PC-3 (cell line): ENCODE measurements around the gene MRPL2. TPM values are rescaled to one million over a fixed set of nuclear protein-coding genes. Genes with fewer than 3 reads are reported as not detected.

Experiments
- ATAC-seq: fragments of 200-7000 bp; cut with Tn5 transposase; 2 replicates; pipeline ENCODE4 v1.9.1; 2020; ENCODE audit warnings: mild to moderate bottlenecking, moderate library complexity
- BruUV-seq: library from RNA; stranded (reverse); fragments of 400-500 nt; replicated peaks from 2 replicates; lab custom pipeline; 2021; lab: Mats Ljungman, UMichigan
- CTCF ChIA-PET: fragments of 300-600 bp; sonication (Branson Sonifier 250); formaldehyde crosslinking; loops from one replicate; lab custom pipeline; 2022; ENCODE audit warnings: antibody characterized with exemption; lab: Charles Lee
- POLR2A ChIA-PET: fragments of 300-600 bp; sonication (Branson Sonifier 250); formaldehyde crosslinking; loops from one replicate; lab custom pipeline; 2022; ENCODE audit warnings: antibody characterized with exemption; ENCODE audit not compliant: unreplicated experiment; lab: Charles Lee
- DNase-seq: peaks from one replicate; pipeline ENCODE4 v3.0.0-alpha.2; 2015
- H2AFZ ChIP-seq: fragments of 300-600 bp; sonication (generic); 2 replicates; pipeline ENCODE4 v1.6.0; 2016; ENCODE audit warnings: antibody characterized with exemption, low read length
- H3F3A ChIP-seq: fragments of 300-600 bp; sonication (generic); one replicate; pipeline ENCODE4 v1.6.0; 2017; ENCODE audit warnings: antibody characterized with exemption, low read length, control low read depth, mild to moderate bottlenecking; ENCODE audit not compliant: unreplicated experiment
- H3K27ac ChIP-seq: fragments of 300-600 bp; sonication (generic); 2 replicates; pipeline ENCODE4 v1.5.1; 2016; ENCODE audit warnings: mild to moderate bottlenecking, low read length
- H3K27me3 ChIP-seq: fragments of 300-600 bp; sonication (generic); 2 replicates; pipeline ENCODE4 v1.6.1; 2016; ENCODE audit warnings: low read length, mixed read lengths
- H3K36me3 ChIP-seq: fragments of 300-600 bp; sonication (generic); 2 replicates; pipeline ENCODE4 v1.6.1; 2016; ENCODE audit warnings: low read depth, mixed run types, low read length, mixed read lengths
- H3K4me1 ChIP-seq: fragments of 300-600 bp; sonication (generic); 2 replicates; pipeline ENCODE4 v1.5.1; 2016; ENCODE audit warnings: low read length; ENCODE audit not compliant: insufficient read depth
- H3K4me2 ChIP-seq: fragments of 300-600 bp; sonication (generic); 2 replicates; pipeline ENCODE4 v1.6.0; 2016; ENCODE audit warnings: low read length
- H3K4me3 ChIP-seq: fragments of 300-600 bp; sonication (generic); 2 replicates; pipeline ENCODE4 v1.5.1; 2016; ENCODE audit warnings: mild to moderate bottlenecking, low read length, mixed read lengths
- H3K79me2 ChIP-seq: fragments of 300-600 bp; sonication (generic); 2 replicates; pipeline ENCODE4 v1.6.1; 2017; ENCODE audit warnings: low read length, mixed read lengths
- H3K9ac ChIP-seq: fragments of 300-600 bp; sonication (generic); 2 replicates; pipeline ENCODE4 v1.6.0; 2016; ENCODE audit warnings: mild to moderate bottlenecking, low read length
- H3K9me2 ChIP-seq: fragments of 300-600 bp; sonication (generic); replicated peaks from 2 replicates; pipeline ENCODE4 v1.6.1; 2016; ENCODE audit warnings: mixed run types, low read length, mixed read lengths
- H3K9me3 ChIP-seq: fragments of 300-600 bp; sonication (generic); 2 replicates; pipeline ENCODE4 v1.6.1; 2016; ENCODE audit warnings: low read length, mixed read lengths
- H4K20me1 ChIP-seq: fragments of 300-600 bp; sonication (generic); 2 replicates; pipeline ENCODE4 v1.6.1; 2016; ENCODE audit warnings: low read length, mixed read lengths
- CTCF ChIP-seq: fragments of 300-600 bp; sonication (generic); conservative IDR thresholded peaks from 2 replicates; pipeline ENCODE4 v1.5.1; 2017; ENCODE audit warnings: antibody characterized with exemption, low read depth, mild to moderate bottlenecking, low read length
- EZH2 ChIP-seq: fragments of 300-600 bp; sonication (generic); IDR thresholded peaks from one replicate; pipeline ENCODE4 v1.6.1; 2017; ENCODE audit warnings: antibody characterized with exemption, mild to moderate bottlenecking, low read length; ENCODE audit not compliant: unreplicated experiment
- EZH2phosphoT487 ChIP-seq: fragments of 300-600 bp; sonication (generic); IDR thresholded peaks from 2 replicates; pipeline ENCODE4 v1.6.1; 2018; ENCODE audit warnings: mild to moderate bottlenecking, antibody characterized with exemption, low read length, borderline replicate concordance
- intact Hi-C: fragments of 100-400 bp; cut with micrococcal nuclease; formaldehyde crosslinking; loops from 2 replicates; pipeline ENCODE4 v1.9.0; 2023
- total RNA-seq: library from RNA; depleted of rRNA; stranded (reverse); fragments of >200 nt; gene quantifications from 2 replicates; pipeline ENCODE4 v1.2.3, GENCODE V29; 2014

The MRPL2 gene
- total RNA-seq, 1 experiment from 2014 or later, result 59.8 TPM

DNA sequence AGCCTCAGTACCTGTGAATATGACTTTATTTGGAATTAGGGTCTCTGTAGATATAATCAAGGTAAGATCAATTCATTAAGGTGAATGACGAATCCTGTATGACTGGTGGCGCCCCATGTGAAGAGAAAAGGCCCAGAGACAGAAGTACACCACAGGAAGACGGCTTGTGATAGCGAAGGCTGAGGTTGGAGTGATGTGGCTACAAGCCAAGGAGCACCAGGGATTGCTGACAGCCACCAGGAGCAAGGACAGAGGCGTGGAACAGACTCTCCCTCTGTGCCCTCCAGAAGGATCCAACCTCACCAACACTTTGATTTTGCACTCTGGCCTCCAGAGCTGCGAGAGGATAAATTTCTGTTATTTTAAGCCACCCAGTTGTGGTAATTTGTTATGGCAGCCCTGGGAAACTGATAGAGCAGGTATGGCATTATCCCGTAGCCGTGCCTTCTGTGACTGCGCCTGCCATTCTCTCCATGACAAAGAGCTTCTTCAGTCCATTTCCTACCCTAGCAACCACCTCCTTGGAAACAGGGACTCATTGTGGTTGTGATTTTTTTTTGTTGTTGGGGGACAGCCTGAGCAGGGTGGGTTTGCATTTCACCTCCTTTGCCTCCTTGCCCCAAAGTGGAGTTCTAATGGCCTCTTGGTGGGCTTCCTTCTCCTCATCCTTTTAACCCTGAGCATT is 46.4 kb upstream of the MRPL2 start:
- Histone ChIP-seq H3K79me2 (no peaks in the 10 kb centered on the region), H3K27me3 (no peaks in the 10 kb centered on the region), H3K4me2 (no peak overlapping the region), H3K9ac (no peak overlapping the region), H4K20me1 (no peaks in the 10 kb centered on the region), H3K9me2 (no peaks in the 10 kb centered on the region), H3K36me3 (no peaks in the 10 kb centered on the region), H3K9me3 (no peaks in the 10 kb centered on the region), H3K4me3 (no peak overlapping the region), H3K27ac (no peak overlapping the region), H3F3A (no peaks in the 10 kb centered on the region), H2AFZ (no peak overlapping the region), H3K4me1 (no peaks in the 10 kb centered on the region)
- BruUV-seq, result no TSS peak
- DNase-seq (no peak), ATAC-seq (no peak)
- POLR2A ChIA-PET, result no interaction called here
- CTCF ChIA-PET, result no interaction called here
- TF ChIP-seq EZH2phosphoT487, result no peak
- TF ChIP-seq CTCF, result no peak
- TF ChIP-seq EZH2, result no peak
- intact Hi-C loops, result no loop called here

GRCh38 chr6:43103253-43103876 is 44.1 kb upstream of the MRPL2 start:
- Histone ChIP-seq H3K79me2 (peaks cover 11% of the 10 kb centered on the region), H3K36me3 (no peaks in the 10 kb centered on the region), H3K9ac (no peak overlapping the region), H4K20me1 (no peaks in the 10 kb centered on the region), H3K9me2 (no peaks in the 10 kb centered on the region), H3K27ac (no peak overlapping the region), H3K27me3 (no peaks in the 10 kb centered on the region), H3F3A (no peaks in the 10 kb centered on the region), H3K4me3 (no peak overlapping the region), H3K9me3 (no peaks in the 10 kb centered on the region), H3K4me1 (no peaks in the 10 kb centered on the region), H3K4me2 (no peak overlapping the region), H2AFZ (no peak overlapping the region)
- no peak for DNase-seq
- ATAC-seq, result no peak
- CTCF ChIA-PET, result no interaction called here
- intact Hi-C loops, result no loop called here
- TF ChIP-seq EZH2phosphoT487 (no peak), EZH2 (no peak), CTCF (no peak)
- POLR2A ChIA-PET, result no interaction called here
- BruUV-seq, result no TSS peak

- TF ChIP-seq EZH2 (no peak), EZH2phosphoT487 (no peak), CTCF (no peak)
- Histone ChIP-seq H4K20me1 (no peaks in the 10 kb centered on the region), H3K36me3 (no peaks in the 10 kb centered on the region), H3K9me2 (no peaks in the 10 kb centered on the region), H3K4me3 (no peak overlapping the region), H3K4me2 (no peak overlapping the region), H3K27ac (no peak overlapping the region), H3K9me3 (no peaks in the 10 kb centered on the region), H3K4me1 (peaks cover 17% of the 10 kb centered on the region), H2AFZ (no peak overlapping the region), H3K27me3 (no peaks in the 10 kb centered on the region), H3K79me2 (peaks cover 24% of the 10 kb centered on the region), H3F3A (peaks cover 6% of the 10 kb centered on the region), H3K9ac (no peak overlapping the region)
- ATAC-seq, result no peak
- intact Hi-C loops, result no loop called here
- POLR2A ChIA-PET, result no interaction called here
- CTCF ChIA-PET, result no interaction called here
- no TSS peak for BruUV-seq
- no peak for DNase-seq
Observed at GRCh38 chr6:43101497-43101896, 42.3 kb upstream of the MRPL2 start.
